GM10266 (cell line): ENCODE results near the gene IFI30.
A peak's percentile ranks its signal among the peaks of the same experiment; 100 is the strongest.

Experiments used
- DNase-seq: peaks from one replicate; pipeline ENCODE4 v3.0.0; 2012; ENCODE audit errors: extremely low spot score
- CTCF ChIP-seq: IDR thresholded peaks from 2 replicates; pipeline ENCODE4 v1.5.1; 2012; ENCODE audit warnings: mild to moderate bottlenecking, low read depth; ENCODE audit not compliant: control insufficient read depth, insufficient read depth; ENCODE audit errors: missing control alignments

The IFI30 gene

GRCh38 chr19:18152817-18153555 is 20.6 kb upstream of the IFI30 start, which contains the start of gene PIK3R2:
Gene PIK3R2 (plus strand): TSS chr19:18153163. CDS start chr19:18155880, 2,717 bp downstream.
- TF ChIP-seq CTCF, result no peak
- DNase-seq, result peak; percentile 100

GRCh38 chr19:18153556-18154134 is 20.0 kb upstream of the IFI30 start:
- DNase-seq, result no peak
- TF ChIP-seq CTCF, result no peak

GRCh38 chr19:18155095-18156087 is 18.2 kb upstream of the IFI30 start:
- no peak for DNase-seq
- no peak for TF ChIP-seq CTCF

GRCh38 chr19:18156268-18156667 is 17.3 kb upstream of the IFI30 start:
- DNase-seq, result no peak
- TF ChIP-seq CTCF, result no peak

GRCh38 chr19:18156841-18157464 is 16.7 kb upstream of the IFI30 start:
- no peak for DNase-seq
- no peak for TF ChIP-seq CTCF

- DNase-seq, result no peak
- no peak for TF ChIP-seq CTCF
These were observed 16.0 kb upstream of the IFI30 start for GRCh38 chr19:18157465-18158063.
